PFSK-1 (cell line): ENCODE measurements around the gene VARS1.

Experiments used
- POLR2AphosphoS5 ChIP-seq: IDR thresholded peaks from 2 replicates; pipeline ENCODE4 v1.6.1; 2012; ENCODE audit warnings: low read depth, mild to moderate bottlenecking, control low read depth, low read length, moderate library complexity
- SIN3A ChIP-seq: IDR thresholded peaks from 2 replicates; pipeline ENCODE4 v1.6.1; 2012; ENCODE audit warnings: mild to moderate bottlenecking, low read length, moderate library complexity, borderline replicate concordance; ENCODE audit not compliant: insufficient read depth
- TAF1 ChIP-seq: IDR thresholded peaks from 2 replicates; pipeline ENCODE4 v1.6.1; 2012; ENCODE audit warnings: low read length, control low read depth, borderline replicate concordance; ENCODE audit not compliant: insufficient read depth

GRCh38 chr6:31819871-31820299 lies 24.3 kb upstream of the VARS1 start:
- no peak for TF ChIP-seq SIN3A
- no peak for TF ChIP-seq TAF1
- TF ChIP-seq POLR2AphosphoS5, result no peak
